ENCODE results near the gene SASH3.

SASH3 gene

DNA sequence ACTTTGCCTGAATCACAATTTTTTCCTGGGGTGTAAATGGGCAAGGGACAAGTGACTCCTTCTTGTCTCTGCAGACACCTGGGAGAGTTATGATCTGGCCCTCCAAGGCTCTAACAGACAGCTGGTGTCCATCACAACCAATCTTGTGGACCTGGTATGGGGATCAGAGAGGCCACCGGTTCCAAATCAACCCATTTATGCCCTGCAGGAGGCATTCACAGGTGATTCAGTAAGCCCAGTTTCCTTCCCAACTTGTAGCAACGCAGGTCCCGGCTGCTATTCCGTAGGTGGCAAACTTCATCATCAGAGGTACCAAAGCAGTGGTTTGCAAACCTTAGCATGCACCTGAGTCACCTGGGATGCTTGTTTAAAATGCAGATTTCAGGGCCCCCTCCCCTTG lies 32.2 kb upstream of the SASH3 start:
- Histone ChIP-seq H3K79me2 (ENCODE audit: control insufficient read depth, low read length) (no peaks in the 10 kb centered on the region), H3K4me2 (ENCODE audit: low read length) (no peak overlapping the region), H3K9me2 (replicated peaks; ENCODE audit: control insufficient read depth, low read length) (no peaks in the 10 kb centered on the region), H3K4me3 (ENCODE audit: low read length) (no peak overlapping the region), H3K36me3 (ENCODE audit: control insufficient read depth, low read length) (no peaks in the 10 kb centered on the region), H3K9me3 (ENCODE audit: control insufficient read depth, insufficient read depth, low read length) (no peaks in the 10 kb centered on the region), H3K4me1 (ENCODE audit: control insufficient read depth, low read length) (no peaks in the 10 kb centered on the region; the same call in 1 of the 2 replicates), H3K27ac (ENCODE audit: low read depth, low read length) (no peak overlapping the region), H3F3A (ENCODE audit: control insufficient read depth, insufficient read depth) (no peaks in the 10 kb centered on the region), H4K20me1 (ENCODE audit: control insufficient read depth, insufficient read depth, low read depth, low read length) (no peaks in the 10 kb centered on the region), H3K27me3 (ENCODE audit: control insufficient read depth, low read length) (no peaks in the 10 kb centered on the region)
- TF ChIP-seq CTCF (IDR thresholded peaks at IDR 0.05; ENCODE audit: low read depth, low read length, poor library complexity, severe bottlenecking) = no peak
- TF ChIP-seq EZH2phosphoT487 (IDR thresholded peaks at IDR 0.05; ENCODE audit: borderline replicate concordance, low read length) = no peak

GRCh38 chrX:129748305-129748704 lies 31.4 kb upstream of the SASH3 start:
- no peak overlapping the region for H3K4me2 ChIP-seq (ENCODE audit: low read length)
- H3K9me3 ChIP-seq (ENCODE audit: control insufficient read depth, insufficient read depth, low read length) = no peaks in the 10 kb centered on the region
- no peaks in the 10 kb centered on the region for H3K4me1 ChIP-seq (ENCODE audit: control insufficient read depth, low read length)

GRCh38 chrX:129749069-129749468 lies 30.7 kb upstream of the SASH3 start:
- H3K36me3 ChIP-seq (ENCODE audit: control insufficient read depth, low read length) = no peaks in the 10 kb centered on the region
- H3K9me2 ChIP-seq (replicated peaks; ENCODE audit: control insufficient read depth, low read length) = no peaks in the 10 kb centered on the region
- H4K20me1 ChIP-seq (ENCODE audit: control insufficient read depth, insufficient read depth, low read depth, low read length) = no peaks in the 10 kb centered on the region
- H3K9me3 ChIP-seq (ENCODE audit: control insufficient read depth, insufficient read depth, low read length) = no peaks in the 10 kb centered on the region
- no peaks in the 10 kb centered on the region for H3K27me3 ChIP-seq (ENCODE audit: control insufficient read depth, low read length)
- no peaks in the 10 kb centered on the region for H3F3A ChIP-seq (ENCODE audit: control insufficient read depth, insufficient read depth)
- no peak for TF ChIP-seq CTCF (IDR thresholded peaks at IDR 0.05; ENCODE audit: low read depth, low read length, poor library complexity, severe bottlenecking)
- no peak for TF ChIP-seq EZH2phosphoT487 (IDR thresholded peaks at IDR 0.05; ENCODE audit: borderline replicate concordance, low read length)
- no peaks in the 10 kb centered on the region for H3K79me2 ChIP-seq (ENCODE audit: control insufficient read depth, low read length)
- H3K4me2 ChIP-seq (ENCODE audit: low read length) = no peak overlapping the region
- peaks cover 1% of the 10 kb centered on the region; the same call in 1 of the 2 replicates for H3K4me1 ChIP-seq (ENCODE audit: control insufficient read depth, low read length)
- H3K4me3 ChIP-seq (ENCODE audit: low read length) = no peak overlapping the region
- H3K27ac ChIP-seq (ENCODE audit: low read depth, low read length) = no peak overlapping the region

More at GRCh38 chrX:129748305-129748704, 31.4 kb upstream of the SASH3 start:
- no peaks in the 10 kb centered on the region for H3K9me2 ChIP-seq (replicated peaks; ENCODE audit: control insufficient read depth, low read length)
- no peak overlapping the region for H3K4me3 ChIP-seq (ENCODE audit: low read length)
- no peaks in the 10 kb centered on the region for H3K36me3 ChIP-seq (ENCODE audit: control insufficient read depth, low read length)
- H3K27ac ChIP-seq (ENCODE audit: low read depth, low read length) = no peak overlapping the region
- TF ChIP-seq CTCF (IDR thresholded peaks at IDR 0.05; ENCODE audit: low read depth, low read length, poor library complexity, severe bottlenecking) (no peak), EZH2phosphoT487 (IDR thresholded peaks at IDR 0.05; ENCODE audit: borderline replicate concordance, low read length) (no peak)
- H3K79me2 ChIP-seq (ENCODE audit: control insufficient read depth, low read length) = no peaks in the 10 kb centered on the region
- no peaks in the 10 kb centered on the region for H3F3A ChIP-seq (ENCODE audit: control insufficient read depth, insufficient read depth)
- H4K20me1 ChIP-seq (ENCODE audit: control insufficient read depth, insufficient read depth, low read depth, low read length) = no peaks in the 10 kb centered on the region
- H3K27me3 ChIP-seq (ENCODE audit: control insufficient read depth, low read length) = no peaks in the 10 kb centered on the region
